Lower lobe of right lung (tissue), 2 donors: Measurements from ENCODE around the gene LCE3A. TPM values are rescaled to one million over a fixed set of nuclear protein-coding genes. Genes with fewer than 3 reads are reported as not detected.
"Not testable (repeated sequence)": the region's sequence is repeated elsewhere in the genome, so short reads cannot be mapped to it uniquely, and the experiment has no call there.

Experiments
- ATAC-seq, 2 donors: fragments of 200-7000 bp; cut with Tn5 transposase; one replicate each; pipeline ENCODE4 v1.9.1; 2020 to 2022; ENCODE audit warnings: mild to moderate bottlenecking in 2 of 2, moderate library complexity in 2 of 2
- DNase-seq: peaks from one replicate; pipeline ENCODE4 v3.0.0-alpha.2; 2020
- H3K27ac ChIP-seq: fragments of 200-600 bp; one replicate; pipeline ENCODE4 v1.8.0; 2022
- H3K27me3 ChIP-seq: fragments of 200-600 bp; one replicate; pipeline ENCODE4 v1.8.0; 2022; ENCODE audit warnings: low read depth
- H3K36me3 ChIP-seq: fragments of 200-600 bp; one replicate; pipeline ENCODE4 v1.8.0; 2022; ENCODE audit warnings: mild to moderate bottlenecking
- H3K4me1 ChIP-seq: fragments of 200-600 bp; one replicate; pipeline ENCODE4 v1.8.0; 2022
- H3K4me3 ChIP-seq: fragments of 200-600 bp; one replicate; pipeline ENCODE4 v1.8.0; 2022; ENCODE audit warnings: mild to moderate bottlenecking
- H3K9me3 ChIP-seq: fragments of 200-600 bp; one replicate; pipeline ENCODE4 v1.8.0; 2022
- CTCF ChIP-seq: fragments of 200-600 bp; IDR thresholded peaks from one replicate; pipeline ENCODE4 v1.8.0; 2022; ENCODE audit warnings: antibody characterized with exemption, mild to moderate bottlenecking
- intact Hi-C: fragments of 100-400 bp; cut with DNase I; formaldehyde crosslinking; loops from one replicate; pipeline ENCODE4 v1.11.0; 2022
- total RNA-seq: library from RNA; stranded (reverse); fragmentation: NEBNext Ultra II Directional; extraction: Animal tissue kit (Norgen Biotek cat#: 25700); gene quantifications from one replicate; pipeline ENCODE4 v1.2.1, GENCODE V29; 2021
- donor health status: DM: no; HTN: yes; CAD: no; lungs with severe emphysema.

The LCE3A gene
- total RNA-seq, 1 donor from 2014 or later, result not detected

GRCh38 chr1:152599934-152600333 is 23.0 kb downstream of the LCE3A start, which contains the start of gene LCE3C:
LCE3C (plus strand) TSS chr1:152600234; CDS start chr1:152600732, 498 bp downstream.
- no peak within 1 kb of the TSS for H3K4me3 ChIP-seq

GRCh38 chr1:152596986-152597385 is 25.9 kb downstream of the LCE3A start:
- TF ChIP-seq CTCF, result no peak
- DNase-seq (no peak), ATAC-seq (no peak)
- Histone ChIP-seq H3K27me3 (no peaks in the 10 kb centered on the region), H3K9me3 (peaks cover 8% of the 10 kb centered on the region), H3K4me1 (no peaks in the 10 kb centered on the region), H3K27ac (no peak overlapping the region), H3K4me3 (no peak overlapping the region), H3K36me3 (no peaks in the 10 kb centered on the region)
- intact Hi-C loops, result no loop called here

More at GRCh38 chr1:152599934-152600333, 23.0 kb downstream of the LCE3A start, which contains the start of gene LCE3C:
- ATAC-seq (no peak), DNase-seq (no peak)
- TF ChIP-seq CTCF, result no peak
- Histone ChIP-seq H3K9me3 (peaks cover 8% of the 10 kb centered on the region), H3K4me1 (no peaks in the 10 kb centered on the region), H3K27me3 (no peaks in the 10 kb centered on the region), H3K36me3 (no peaks in the 10 kb centered on the region), H3K27ac (no peak within 1 kb of the TSS)
- intact Hi-C loops, result no loop called here

- H3K9me3 ChIP-seq, result no peaks in the 10 kb centered on the region
- no peak for TF ChIP-seq CTCF
- ATAC-seq, result no peak
- no peak overlapping the region for H3K27ac ChIP-seq
- intact Hi-C loops, result no loop called here
- H3K36me3 ChIP-seq, result no peaks in the 10 kb centered on the region
- DNase-seq, result no peak
- no peak overlapping the region for H3K4me3 ChIP-seq
- no peaks in the 10 kb centered on the region for H3K4me1 ChIP-seq
- no peaks in the 10 kb centered on the region for H3K27me3 ChIP-seq
Observed at GRCh38 chr1:152585586-152585985, 37.3 kb downstream of the LCE3A start.

GRCh38 chr1:152582647-152583046 is 40.3 kb downstream of the LCE3A start:
- DNase-seq (no peak), ATAC-seq (no peak)
- H3K27me3 ChIP-seq, result no peaks in the 10 kb centered on the region
- intact Hi-C loops, result no loop called here
- no peaks in the 10 kb centered on the region for H3K9me3 ChIP-seq
- no peak overlapping the region for H3K27ac ChIP-seq
- H3K4me1 ChIP-seq, result no peaks in the 10 kb centered on the region
- no peak for TF ChIP-seq CTCF
- no peak overlapping the region for H3K4me3 ChIP-seq
- no peaks in the 10 kb centered on the region for H3K36me3 ChIP-seq

GRCh38 chr1:152580433-152580832 is 42.5 kb downstream of the LCE3A start, which contains the start of gene LCE3D:
LCE3D (minus strand) TSS chr1:152580516; CDS start chr1:152579936, 580 bp downstream.
- DNase-seq, result no peak
- no peak for ATAC-seq
- no peaks in the 10 kb centered on the region for H3K27me3 ChIP-seq
- H3K36me3 ChIP-seq, result no peaks in the 10 kb centered on the region
- intact Hi-C loops, result no loop called here
- H3K4me3 ChIP-seq, result no peak within 1 kb of the TSS
- H3K9me3 ChIP-seq, result no peaks in the 10 kb centered on the region
- H3K4me1 ChIP-seq, result no peaks in the 10 kb centered on the region
- TF ChIP-seq CTCF, result no peak
- no peak within 1 kb of the TSS for H3K27ac ChIP-seq

GRCh38 chr1:152579526-152579925 is 43.4 kb downstream of the LCE3A start:
- H3K27ac ChIP-seq, H3K9me3 ChIP-seq, H3K4me3 ChIP-seq, DNase-seq, H3K4me1 ChIP-seq, ATAC-seq, H3K36me3 ChIP-seq, intact Hi-C loops, H3K27me3 ChIP-seq: not testable (repeated sequence)
